ENCODE data around the gene RAB21. TPM values are rescaled to one million over a fixed set of nuclear protein-coding genes. Genes with fewer than 3 reads are reported as not detected.

RAB21 gene, protein sequence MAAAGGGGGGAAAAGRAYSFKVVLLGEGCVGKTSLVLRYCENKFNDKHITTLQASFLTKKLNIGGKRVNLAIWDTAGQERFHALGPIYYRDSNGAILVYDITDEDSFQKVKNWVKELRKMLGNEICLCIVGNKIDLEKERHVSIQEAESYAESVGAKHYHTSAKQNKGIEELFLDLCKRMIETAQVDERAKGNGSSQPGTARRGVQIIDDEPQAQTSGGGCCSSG
- polyA plus RNA-seq (2012; ENCODE audit: insufficient read depth, insufficient read length): 29.9 TPM

DNA sequence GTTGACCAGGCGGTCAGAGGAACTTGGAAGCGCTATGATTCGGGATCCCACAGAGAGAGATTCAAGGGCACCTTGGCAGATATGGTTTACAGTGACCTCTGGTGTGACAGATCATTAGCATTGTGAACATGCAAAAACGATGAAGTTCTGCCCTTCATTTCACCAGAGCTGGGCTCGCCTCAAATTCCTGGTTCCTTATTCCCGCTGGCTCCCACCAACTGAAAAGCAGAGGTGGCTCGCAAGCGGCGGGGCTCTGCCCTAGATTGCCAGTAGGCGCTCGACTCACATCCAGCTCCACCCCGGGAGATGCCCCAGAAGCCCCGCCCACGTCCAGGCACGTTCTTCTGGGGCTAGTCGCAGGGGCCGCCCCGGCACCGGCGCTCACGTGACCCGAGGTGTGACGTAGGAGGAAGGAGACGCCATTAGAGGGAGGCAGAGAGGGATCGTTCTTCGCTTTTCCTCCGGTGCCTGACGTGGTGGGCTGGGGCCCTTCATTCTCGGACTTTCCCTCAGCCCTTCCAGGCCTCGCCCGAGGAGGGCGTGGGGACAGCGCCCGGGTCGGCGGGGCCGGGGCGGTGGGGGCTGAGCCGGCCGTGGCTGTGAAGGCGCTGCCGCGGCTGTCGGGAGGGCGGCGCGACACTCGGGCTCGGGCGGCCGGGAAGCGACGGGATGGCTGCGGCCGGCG, at the start of gene RAB21:
Gene RAB21, plus strand, starts transcription at position 403 of the 685 bp plus-strand sequence. Its CDS starts 267 bp downstream, at position 670.
- DNase-seq (ENCODE audit: low read depth, low spot score): peak; percentile 93
- H3K4me3 ChIP-seq (ENCODE audit: low read length): peak within 1 kb of the TSS; percentile 62

DNA sequence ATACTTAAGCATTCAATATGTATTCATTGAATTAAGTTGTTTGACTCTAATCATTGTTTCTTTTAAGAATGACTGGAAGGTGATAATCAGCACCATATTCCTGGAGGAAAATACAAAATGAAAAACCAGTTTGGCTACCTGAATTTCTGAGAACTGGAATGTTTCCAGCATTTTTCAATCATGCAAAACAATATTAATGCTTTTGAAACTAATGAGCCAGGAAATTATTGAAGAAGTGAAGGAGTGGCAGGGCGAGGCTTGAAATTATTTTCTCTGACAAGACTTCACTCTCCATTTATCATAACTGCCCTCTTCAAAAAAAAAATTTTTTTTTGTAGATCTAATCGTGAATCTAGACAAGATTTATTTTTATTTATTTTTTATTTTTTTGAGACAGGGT, 49.7 kb upstream of the RAB21 start:
- no peak for DNase-seq (ENCODE audit: low read depth, low spot score)
- no peak overlapping the region for H3K4me3 ChIP-seq (ENCODE audit: low read length)

DNA sequence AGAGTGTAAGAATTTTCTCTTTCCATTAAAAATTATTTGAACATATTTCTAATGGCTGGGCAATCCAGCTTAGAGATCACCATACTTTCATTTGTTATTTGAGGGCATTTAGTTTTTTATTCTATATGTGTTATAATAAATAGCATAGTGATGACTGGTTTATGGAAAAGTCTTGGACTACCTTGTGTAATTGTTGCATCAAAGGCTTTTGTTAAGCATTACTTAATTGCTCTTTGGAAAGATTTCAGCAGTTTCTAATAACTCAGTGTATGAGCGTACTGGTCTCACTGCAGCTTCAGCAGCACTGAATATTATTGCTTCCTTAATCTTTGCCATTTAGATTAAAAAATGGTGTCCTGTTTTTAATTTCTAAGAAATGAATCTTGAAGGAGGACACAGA, 46.0 kb upstream of the RAB21 start:
- no peak overlapping the region for H3K4me3 ChIP-seq (ENCODE audit: low read length)
- no peak for DNase-seq (ENCODE audit: low read depth, low spot score)

DNA sequence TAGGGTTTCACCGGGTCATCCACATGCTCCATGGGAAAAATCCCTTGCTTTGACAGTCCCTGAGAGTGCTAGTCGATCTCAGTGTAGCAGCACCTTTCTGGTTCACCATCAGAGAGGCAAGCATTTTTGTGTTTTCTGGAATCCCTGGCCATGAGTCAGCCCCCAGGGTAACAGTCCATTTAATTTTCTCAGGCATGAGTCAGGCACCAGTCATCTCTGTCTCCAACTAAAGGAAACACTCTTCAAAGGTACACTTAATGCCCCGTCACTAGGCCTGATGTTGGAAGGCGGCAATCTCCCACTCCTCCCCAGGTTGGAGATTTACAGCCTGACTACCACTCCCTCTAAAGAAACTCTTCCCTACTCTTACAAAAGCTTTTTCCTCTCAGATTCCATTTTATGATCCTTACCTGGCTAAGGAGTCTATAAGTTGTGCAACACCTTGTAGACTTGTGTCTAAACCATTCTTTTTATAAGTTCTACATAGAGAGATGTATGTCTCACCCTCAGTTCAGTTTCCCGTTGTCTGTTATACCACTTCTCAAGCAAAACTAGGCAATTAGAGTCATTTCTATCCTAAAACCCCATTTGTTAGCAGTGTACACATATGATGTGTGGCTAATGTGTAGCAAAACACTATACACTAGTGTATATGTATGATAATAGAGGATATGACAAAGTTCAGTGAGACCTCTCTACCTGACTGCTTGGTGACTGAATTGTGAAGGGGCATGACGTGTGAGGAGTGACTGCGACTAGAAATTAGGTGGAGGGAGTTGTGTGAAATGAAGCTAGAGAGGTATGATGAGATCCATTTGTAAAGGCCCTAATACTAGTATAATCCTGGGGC, 44.2 kb upstream of the RAB21 start:
- DNase-seq (ENCODE audit: low read depth, low spot score): no peak
- H3K4me3 ChIP-seq (ENCODE audit: low read length): no peak overlapping the region

DNA sequence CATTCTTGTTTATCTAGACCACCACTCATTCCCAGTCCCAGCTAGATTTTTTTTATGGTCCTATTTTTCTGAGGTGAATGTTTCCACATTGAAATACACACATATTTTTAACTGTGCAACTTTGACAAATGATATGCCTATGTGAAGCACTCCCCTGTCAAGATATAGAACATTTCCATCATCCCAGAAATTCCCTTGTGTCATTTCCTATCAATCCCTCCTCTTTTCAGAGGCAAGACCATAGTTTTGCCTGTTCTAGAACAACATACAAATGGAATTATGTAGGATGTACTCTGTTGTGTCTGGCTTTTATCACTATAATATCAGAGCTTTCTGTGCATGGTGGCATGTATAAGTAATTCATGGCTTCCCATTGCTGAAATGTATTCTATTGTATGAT, 36.1 kb upstream of the RAB21 start:
- DNase-seq (ENCODE audit: low read depth, low spot score): no peak
- H3K4me3 ChIP-seq (ENCODE audit: low read length): no peak overlapping the region

DNA sequence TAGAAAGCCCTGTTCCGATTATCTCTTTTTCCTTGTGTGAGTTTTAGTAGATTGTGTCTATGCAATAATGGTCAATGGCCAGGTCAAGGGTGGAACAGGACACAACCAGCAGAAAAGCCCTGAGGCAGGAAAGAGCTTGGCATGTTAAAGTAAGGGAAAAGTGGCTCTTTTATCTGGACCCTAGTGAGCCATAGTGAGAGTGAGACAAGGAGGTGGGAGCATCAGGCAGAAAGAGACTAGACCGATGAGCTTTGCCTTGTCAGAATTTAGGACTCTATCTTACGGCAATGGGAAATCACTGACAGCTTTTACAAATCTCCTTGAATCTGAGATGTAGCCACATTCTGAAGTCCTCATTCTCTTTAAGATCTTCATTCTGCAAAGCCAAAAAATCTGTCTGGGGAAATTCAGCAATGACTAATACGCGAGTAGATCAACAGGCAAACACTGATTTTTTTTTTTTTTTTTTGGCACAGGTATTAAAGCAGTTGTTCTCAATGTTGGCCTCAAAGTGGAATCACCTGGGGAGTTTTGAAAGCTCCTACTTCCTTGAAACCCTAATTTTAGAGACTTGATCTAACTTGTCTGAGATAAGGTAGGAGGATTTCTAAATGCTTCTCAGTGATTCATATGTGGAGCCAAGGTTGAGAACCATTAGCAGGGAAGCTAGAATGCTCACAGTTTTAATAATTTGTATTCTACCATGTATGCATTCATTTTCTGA, 34.9 kb upstream of the RAB21 start:
- DNase-seq (ENCODE audit: low read depth, low spot score): no peak
- H3K4me3 ChIP-seq (ENCODE audit: low read length): no peak overlapping the region

DNA sequence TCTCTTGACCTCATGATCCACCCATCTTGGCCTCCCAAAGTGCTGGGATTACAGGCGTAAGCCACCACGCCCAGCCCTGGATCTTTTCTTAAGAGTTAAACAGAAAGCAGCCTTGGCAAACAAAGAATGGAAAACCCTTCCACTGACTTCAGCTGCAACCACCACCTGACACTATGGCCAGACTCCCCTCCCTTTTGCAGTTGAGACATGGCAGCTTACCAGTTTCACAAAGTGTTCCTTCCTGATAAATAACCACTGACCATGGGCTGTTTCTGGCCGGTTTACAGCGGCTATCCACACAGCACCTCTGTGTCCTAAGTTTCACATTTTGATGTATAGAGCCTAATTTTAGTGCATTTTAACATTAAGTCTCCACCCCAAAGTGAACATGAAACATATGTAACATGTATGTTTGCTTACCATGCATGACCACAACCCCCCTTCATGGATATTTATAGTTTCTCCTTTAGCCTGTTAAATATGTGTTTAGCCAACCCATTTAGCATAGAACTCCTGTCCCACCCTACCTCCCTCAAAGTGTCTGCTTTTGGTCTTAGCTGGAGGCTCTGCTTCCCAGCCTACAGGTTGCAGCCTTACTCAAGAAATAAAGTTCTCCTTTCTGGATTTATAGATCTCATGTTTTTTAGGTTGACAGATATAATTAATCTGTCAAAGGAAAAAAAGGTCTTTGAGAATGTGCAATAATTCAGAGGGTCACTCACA, 32.7 kb upstream of the RAB21 start:
- no peak overlapping the region for H3K4me3 ChIP-seq (ENCODE audit: low read length)
- no peak for DNase-seq (ENCODE audit: low read depth, low spot score)

DNA sequence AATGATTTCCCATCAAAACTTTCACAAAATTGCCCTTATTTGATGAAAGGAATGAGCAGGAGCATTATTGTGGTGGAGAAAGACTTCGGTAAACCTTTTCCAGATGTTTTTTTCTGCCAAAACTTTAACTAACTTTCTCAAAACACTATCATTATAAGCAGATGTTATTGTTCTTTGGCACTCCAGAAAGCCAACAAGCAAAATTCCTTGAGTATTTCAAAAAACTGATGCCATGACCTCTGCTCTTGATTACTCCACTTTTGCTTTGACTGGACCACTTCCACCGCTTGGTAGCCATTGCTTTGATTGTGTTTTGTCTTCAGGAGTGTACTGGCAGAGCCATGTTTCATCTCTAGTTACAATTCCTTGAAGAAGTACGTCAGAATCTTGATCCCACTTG, 29.7 kb upstream of the RAB21 start:
- no peak overlapping the region for H3K4me3 ChIP-seq (ENCODE audit: low read length)
- no peak for DNase-seq (ENCODE audit: low read depth, low spot score)

DNA sequence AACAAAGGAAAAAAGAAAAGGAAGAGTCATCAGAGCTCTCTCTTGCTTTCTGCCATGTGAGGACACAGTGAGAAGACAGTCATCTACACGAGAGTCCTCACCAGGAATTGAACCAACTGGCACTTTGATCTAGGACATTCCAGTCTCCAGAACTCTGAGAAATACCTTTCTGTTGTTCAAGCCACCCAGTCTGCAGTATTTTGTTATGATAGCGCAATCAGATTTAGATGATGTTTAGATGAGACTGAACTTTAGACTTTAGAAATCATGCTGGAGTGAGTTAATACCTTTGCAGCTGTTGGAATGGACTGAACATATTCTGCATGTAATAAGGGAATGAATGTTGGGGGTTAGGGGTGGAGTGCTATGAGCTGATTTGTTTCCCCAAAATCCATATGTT, 28.1 kb upstream of the RAB21 start:
- no peak for DNase-seq (ENCODE audit: low read depth, low spot score)
- no peak overlapping the region for H3K4me3 ChIP-seq (ENCODE audit: low read length)

DNA sequence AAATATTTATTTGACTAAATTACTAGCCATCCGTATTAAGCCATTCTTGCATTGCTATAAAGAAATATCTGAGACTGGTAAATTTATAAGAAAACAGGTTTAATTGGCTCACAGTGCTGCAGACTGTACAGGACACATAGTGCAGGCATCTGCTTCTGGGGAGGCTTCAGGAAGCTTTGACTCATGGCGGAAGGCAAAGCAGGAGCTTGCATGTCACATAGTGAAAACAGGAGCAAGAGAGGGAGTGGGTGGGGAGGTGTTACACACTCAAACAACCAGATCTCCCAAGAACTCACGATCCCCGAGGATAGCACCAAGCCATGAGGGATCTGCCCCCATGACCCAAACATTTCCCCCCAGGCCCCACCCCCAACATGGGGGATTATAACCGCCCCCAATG, 26.7 kb upstream of the RAB21 start:
- H3K4me3 ChIP-seq (ENCODE audit: low read length): no peak overlapping the region
- no peak for DNase-seq (ENCODE audit: low read depth, low spot score)

DNA sequence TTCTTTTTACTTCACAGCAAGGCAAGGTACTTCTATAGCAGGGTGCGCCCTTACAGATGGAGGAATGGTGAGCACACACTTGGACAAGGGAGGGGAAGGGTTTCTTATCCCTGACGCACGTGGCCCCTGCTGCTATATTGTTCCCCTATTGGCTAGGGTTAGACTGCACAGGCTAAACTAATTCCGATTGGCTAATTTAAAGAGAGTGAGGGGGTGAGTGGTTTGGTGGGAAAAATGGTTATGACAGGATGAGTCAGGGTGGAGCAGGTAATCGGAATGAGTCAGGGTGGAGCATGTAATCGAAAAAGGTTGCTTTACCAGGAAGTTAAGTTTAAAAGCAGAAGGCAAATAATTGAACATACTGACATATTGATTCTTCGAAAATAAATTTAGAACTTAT, 23.7 kb upstream of the RAB21 start:
- DNase-seq (ENCODE audit: low read depth, low spot score): no peak

DNA sequence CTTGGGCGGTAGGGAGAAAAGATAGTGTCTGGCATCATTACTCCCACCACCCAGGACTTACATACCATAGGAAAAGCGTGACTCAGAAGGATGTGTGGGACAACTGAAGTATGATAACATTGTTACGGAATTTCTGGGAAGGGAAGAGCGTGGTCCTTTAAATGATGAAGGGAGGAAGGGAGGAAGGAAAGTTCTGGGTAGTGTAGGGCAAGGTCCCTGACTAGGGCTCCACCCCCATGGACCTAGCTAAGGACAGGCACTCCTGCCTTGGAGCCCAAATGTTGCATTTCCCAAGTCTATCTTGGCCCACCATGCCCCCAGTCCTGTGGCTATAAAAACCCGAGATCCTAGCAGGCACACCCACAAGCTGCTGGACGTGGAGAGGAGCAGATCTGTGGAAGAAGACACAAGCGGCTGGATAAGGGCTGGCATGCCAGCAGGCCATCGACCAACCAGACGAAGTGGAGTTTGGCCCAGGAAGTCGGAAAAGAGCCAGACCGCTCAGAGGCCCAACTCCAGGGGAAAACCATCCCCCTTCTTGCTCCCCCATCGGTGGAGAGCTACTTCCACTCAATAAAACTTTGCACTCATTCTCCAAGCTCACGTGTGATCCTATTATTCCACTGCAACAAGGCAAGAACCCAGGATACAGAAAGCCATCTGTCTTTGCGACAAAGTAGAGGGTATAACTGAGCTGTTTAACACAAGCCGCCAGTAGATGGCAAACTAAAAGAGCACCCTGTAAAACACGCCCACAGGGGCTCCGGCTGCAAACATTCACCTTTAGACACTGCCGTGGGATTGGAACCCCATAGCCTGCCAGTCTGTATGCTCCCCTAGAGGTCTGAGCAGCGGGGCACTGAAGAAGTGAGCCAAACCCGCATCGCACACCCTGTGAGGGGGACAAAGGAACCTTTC, 23.0 kb upstream of the RAB21 start:
- peak; percentile 37 for DNase-seq (ENCODE audit: low read depth, low spot score)
- H3K4me3 ChIP-seq (ENCODE audit: low read length): no peak overlapping the region

More for the DNA sequence above, 23.7 kb upstream of the RAB21 start:
- no peak overlapping the region for H3K4me3 ChIP-seq (ENCODE audit: low read length)

DNA sequence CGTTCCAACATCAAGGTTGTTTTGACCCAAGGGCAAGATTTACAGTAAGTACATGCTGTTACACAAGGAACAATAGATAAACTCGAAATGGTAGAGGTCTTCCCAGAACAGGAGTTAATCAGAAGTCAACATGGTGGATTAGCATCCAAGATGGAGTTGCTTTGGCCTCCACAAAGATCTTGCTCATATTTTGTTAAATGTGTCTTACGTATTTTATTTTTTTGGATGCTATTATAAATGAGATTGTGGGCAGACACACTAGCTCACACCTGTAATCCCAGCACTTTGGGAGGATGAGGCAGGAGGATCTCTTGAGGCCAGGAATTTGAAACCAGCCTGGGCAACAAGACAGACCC, 22.3 kb upstream of the RAB21 start:
- no peak overlapping the region for H3K4me3 ChIP-seq (ENCODE audit: low read length)
- DNase-seq (ENCODE audit: low read depth, low spot score): no peak

DNA sequence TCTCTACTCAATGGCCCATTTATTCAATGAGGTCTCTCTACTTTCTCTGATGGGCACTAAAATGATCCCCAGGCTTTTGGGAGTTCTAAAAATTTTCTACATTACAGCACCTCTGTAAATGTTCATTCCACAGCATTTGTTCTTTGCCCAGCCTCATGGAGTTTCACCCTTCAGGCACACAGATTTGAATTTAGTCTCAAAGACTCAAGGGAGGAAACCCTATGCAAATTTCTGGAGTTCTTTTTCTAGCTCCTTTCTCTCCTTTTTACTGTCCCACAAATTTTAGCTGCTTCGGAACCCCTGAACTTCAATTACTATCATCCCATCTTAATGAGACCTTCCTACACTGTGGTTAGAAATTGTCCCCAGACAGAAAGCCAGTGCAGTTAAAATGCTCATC, 17.5 kb upstream of the RAB21 start:
- H3K4me3 ChIP-seq (ENCODE audit: low read length): no peak overlapping the region
- no peak for DNase-seq (ENCODE audit: low read depth, low spot score)

DNA sequence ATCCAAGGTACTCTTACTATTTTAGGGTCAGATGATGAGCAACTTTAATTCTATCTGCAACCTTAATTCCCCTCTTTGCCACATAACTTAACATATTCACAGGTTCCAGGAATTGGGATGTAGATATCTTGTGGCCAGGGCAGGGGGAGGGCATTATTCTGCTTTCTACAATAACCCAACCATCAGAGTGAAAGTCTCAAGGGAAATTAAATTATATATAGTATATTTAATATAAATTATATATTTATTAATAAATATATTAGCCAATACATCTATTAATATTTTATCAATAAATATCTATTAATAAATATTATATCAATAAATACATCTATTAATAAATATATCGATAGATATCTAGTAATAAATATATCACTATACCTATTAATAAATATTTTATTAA, 11.7 kb upstream of the RAB21 start:
- DNase-seq (ENCODE audit: low read depth, low spot score): no peak
- H3K4me3 ChIP-seq (ENCODE audit: low read length): no peak overlapping the region

DNA sequence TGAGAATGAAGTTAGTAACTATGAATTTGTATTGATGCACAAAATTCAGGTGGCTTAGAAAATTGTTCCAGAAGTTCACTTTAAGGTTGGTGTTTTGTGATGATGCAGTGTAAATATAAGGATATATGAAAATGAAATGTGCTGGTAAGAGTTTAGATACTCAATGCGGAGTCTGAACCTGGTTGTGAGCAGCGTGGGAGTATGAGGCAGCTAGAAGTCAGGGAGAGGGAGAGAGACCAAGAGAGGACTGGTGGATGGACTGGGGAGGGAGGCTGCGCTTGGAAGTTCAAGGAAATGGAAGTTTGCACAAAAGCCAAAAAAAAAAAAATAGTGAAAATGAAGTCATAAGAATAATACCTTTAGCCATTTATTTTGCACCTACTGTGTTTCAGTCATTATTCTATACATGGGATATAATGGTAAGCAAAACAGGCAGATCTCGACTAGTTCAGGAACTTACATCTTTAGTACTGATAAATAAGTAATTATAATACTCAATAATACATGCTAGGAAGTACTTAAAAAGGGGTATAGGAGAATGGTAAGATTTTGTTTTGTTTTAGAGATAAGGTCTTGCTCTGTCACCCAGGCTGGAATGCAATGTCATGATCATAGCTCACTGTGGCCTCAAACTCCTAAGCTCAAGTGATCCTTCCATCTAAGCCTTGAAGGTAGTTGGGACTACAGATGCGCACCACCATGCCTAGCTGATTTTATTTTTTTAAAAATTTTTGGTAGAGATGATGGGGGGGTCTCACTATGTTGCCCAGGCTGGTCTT, 10.0 kb upstream of the RAB21 start:
- DNase-seq (ENCODE audit: low read depth, low spot score): no peak

DNA sequence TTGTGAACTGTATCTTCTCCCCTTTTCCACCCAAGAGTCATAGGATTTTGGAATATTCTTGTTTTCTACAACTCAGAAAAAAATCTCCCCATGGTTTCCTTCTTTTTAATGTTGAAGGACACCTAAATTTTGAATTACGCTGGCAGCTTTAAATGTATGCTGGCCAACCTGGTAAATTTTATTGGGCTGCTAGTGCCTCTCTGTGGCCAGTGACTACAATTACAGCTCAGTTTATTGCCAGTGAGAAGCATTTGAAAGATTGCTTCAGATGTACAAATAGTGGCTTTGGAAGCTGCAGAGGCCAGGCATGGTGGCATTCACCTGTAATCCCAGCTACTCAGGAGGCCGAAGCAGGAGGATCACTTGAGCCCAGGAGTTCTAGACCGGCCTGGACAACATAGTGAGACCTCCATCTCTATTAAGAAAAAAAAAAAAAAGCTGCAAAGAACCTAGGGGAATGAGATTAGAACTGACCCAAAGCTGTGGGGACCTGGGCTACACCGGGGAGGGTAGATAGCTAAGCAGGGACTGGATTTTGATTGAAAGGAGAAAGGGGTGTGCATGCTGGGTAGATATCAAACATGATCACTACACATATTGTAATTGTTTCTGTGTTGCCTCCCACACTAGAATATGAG, 7.6 kb upstream of the RAB21 start:
- DNase-seq (ENCODE audit: low read depth, low spot score): peak; percentile 50

More for the DNA sequence above, 10.0 kb upstream of the RAB21 start:
- no peak overlapping the region for H3K4me3 ChIP-seq (ENCODE audit: low read length)

More for the DNA sequence above, 7.6 kb upstream of the RAB21 start:
- no peak overlapping the region for H3K4me3 ChIP-seq (ENCODE audit: low read length)
